Skeletal muscle satellite cell (primary cell): ENCODE data around the gene EIF4G2. TPM values are rescaled to one million over a fixed set of nuclear protein-coding genes. Genes with fewer than 3 reads are reported as not detected.

Experiments
- H3K27me3 ChIP-seq: 2 replicates; pipeline ENCODE4 v1.7.0; 2013; ENCODE audit warnings: low read length; ENCODE audit not compliant: control insufficient read depth, insufficient read depth
- H3K36me3 ChIP-seq: 2 replicates; pipeline ENCODE4 v1.7.0; 2013; ENCODE audit warnings: mild to moderate bottlenecking, control low read depth, low read length; ENCODE audit not compliant: insufficient read depth
- H3K4me1 ChIP-seq: 2 replicates; pipeline ENCODE4 v1.7.0; 2013; ENCODE audit warnings: low read length; ENCODE audit not compliant: control insufficient read depth, insufficient read depth
- H3K4me2 ChIP-seq: 2 replicates; pipeline ENCODE4 v1.7.0; 2013; ENCODE audit warnings: mild to moderate bottlenecking, low read length
- H3K4me3 ChIP-seq: 2 replicates; pipeline ENCODE4 v1.7.0; 2013; ENCODE audit warnings: low read length
- H3K9ac ChIP-seq: 2 replicates; pipeline ENCODE4 v1.7.0; 2013; ENCODE audit warnings: mild to moderate bottlenecking, low read depth, low read length, moderate library complexity
- H3K9me3 ChIP-seq: replicated peaks from 2 replicates; pipeline ENCODE4 v1.7.0; 2013; ENCODE audit warnings: mild to moderate bottlenecking, control low read depth, low read length
- small RNA-seq: library from RNA; depleted of rRNA; stranded (forward); fragments of <200 nt; gene quantifications from one replicate; pipeline ENCODE3, GENCODE V24; 2012

Gene EIF4G2

DNA sequence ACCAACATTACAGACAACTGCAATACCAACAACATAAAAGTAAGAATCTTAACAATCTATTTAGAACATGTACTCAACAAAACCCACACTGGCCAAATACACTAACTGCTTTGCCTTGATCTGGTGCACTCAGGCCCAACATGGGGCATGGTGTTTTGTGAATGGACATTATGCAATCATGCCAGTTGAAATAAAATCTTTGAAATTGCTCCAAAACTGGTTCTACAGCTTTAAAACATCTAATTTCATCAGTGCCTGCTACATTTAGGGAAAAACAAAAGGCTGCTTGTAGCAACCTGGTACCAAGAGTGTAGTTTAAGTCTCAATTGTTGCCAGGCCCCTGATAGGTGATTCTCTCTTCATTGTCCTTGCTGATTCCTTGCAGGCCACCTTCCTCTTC, 61.0 kb downstream of the EIF4G2 start:
- H3K4me1 ChIP-seq, result peaks cover 8% of the 10 kb centered on the region
- no peaks in the 10 kb centered on the region for H3K36me3 ChIP-seq
- no peak overlapping the region for H3K4me3 ChIP-seq
- H3K4me2 ChIP-seq, result no peak overlapping the region
- H3K27me3 ChIP-seq, result no peaks in the 10 kb centered on the region
- no peak overlapping the region for H3K9ac ChIP-seq
- H3K9me3 ChIP-seq, result no peaks in the 10 kb centered on the region

Small RNAs within 50 kb of the gene (small RNA-seq; reads per million reads assigned to genes)
- not detected for gene SNORD97
